GM12878 (cell line): ENCODE measurements around the gene MPPED1. TPM values are rescaled to one million over a fixed set of nuclear protein-coding genes. Genes with fewer than 3 reads are reported as not detected.

Experiments
- ATAC-seq: fragments of 200-7000 bp; cut with Tn5 transposase; 3 replicates; pipeline ENCODE4 v1.9.1; 2020; ENCODE audit warnings: mild to moderate bottlenecking, moderate library complexity
- BruUV-seq: library from RNA; stranded (reverse); fragments of 400-500 nt; replicated peaks from 2 replicates; lab custom pipeline; 2021; lab: Mats Ljungman, UMichigan
- CTCF ChIA-PET: fragments of 300-600 bp; sonication (Branson Sonifier 250); formaldehyde crosslinking; extraction: SDS; loops from one replicate; lab custom pipeline; 2021; ENCODE audit warnings: inconsistent platforms; lab: Yijun Ruan, JAX
- POLR2A ChIA-PET: fragments of 350-600 bp; formaldehyde crosslinking; extraction: SDS; loops from one replicate; lab custom pipeline; 2021; ENCODE audit warnings: inconsistent platforms; lab: Charles Lee
- RAD21 ChIA-PET: fragments of 300-600 bp; sonication (Branson Sonifier 250); formaldehyde crosslinking; loops from one replicate; lab custom pipeline; 2023; ENCODE audit warnings: antibody characterized with exemption; ENCODE audit not compliant: unreplicated experiment; lab: Charles Lee
- SMC1A ChIA-PET: fragments of 300-600 bp; sonication (Branson Sonifier 250); formaldehyde crosslinking; loops from one replicate; lab custom pipeline; 2023; ENCODE audit not compliant: unreplicated experiment, uncharacterized antibody; lab: Charles Lee
- DNase-seq: peaks from one replicate; pipeline ENCODE4 v3.0.0-alpha.2; 2011; ENCODE audit warnings: low read depth, low spot score
- FAIRE-seq: peaks from 3 replicates; lab custom pipeline; 2011; peaks lifted over from hg19 to GRCh38; lab: Jason Lieb, UNC
- H2AFZ ChIP-seq: 2 replicates; pipeline ENCODE4 v1.6.0; 2011; ENCODE audit warnings: low read depth, low read length, control low read depth; ENCODE audit not compliant: control insufficient read depth
- H3K27ac ChIP-seq: 2 replicates; pipeline ENCODE4 v1.5.1; 2011; ENCODE audit warnings: control low read depth; ENCODE audit not compliant: control insufficient read depth, insufficient read depth
- H3K27me3 ChIP-seq, 2 experiments: replicated peaks in 1 of 2; 2 replicates each; pipeline versions ENCODE4 v1.6.0 to v1.6.1; 2011; ENCODE audit warnings: low read length in 1 of 2; ENCODE audit not compliant: control insufficient read depth in 2 of 2, insufficient read depth in 2 of 2
- H3K36me3 ChIP-seq, 2 experiments: 2 replicates each; pipeline ENCODE4 v1.5.1; 2011; ENCODE audit warnings: low read length in 1 of 2; ENCODE audit not compliant: control insufficient read depth in 2 of 2, insufficient read depth in 2 of 2
- H3K4me1 ChIP-seq: 2 replicates; pipeline ENCODE4 v1.6.1; 2011; ENCODE audit warnings: mild to moderate bottlenecking, low read length, moderate library complexity, mixed read lengths; ENCODE audit not compliant: control insufficient read depth, insufficient read depth
- H3K4me2 ChIP-seq: 2 replicates; pipeline ENCODE4 v1.6.0; 2011; ENCODE audit warnings: control low read depth; ENCODE audit not compliant: control insufficient read depth, insufficient read depth
- H3K4me3 ChIP-seq: fragments of 200-600 bp; sonication (generic); 2 replicates; pipeline ENCODE4 v1.5.1; 2016
- H3K79me2 ChIP-seq: 2 replicates; pipeline ENCODE4 v1.6.0; 2011; ENCODE audit warnings: low read length; ENCODE audit not compliant: control insufficient read depth, insufficient read depth
- H3K9ac ChIP-seq: 2 replicates; pipeline ENCODE4 v1.8.0; 2011; ENCODE audit warnings: low read length, control low read depth, mixed read lengths; ENCODE audit not compliant: control insufficient read depth, insufficient read depth
- H3K9me3 ChIP-seq: replicated peaks from 3 replicates; pipeline ENCODE4 v1.5.1; 2011; ENCODE audit warnings: mild to moderate bottlenecking, low read length; ENCODE audit not compliant: control insufficient read depth, insufficient read depth
- H4K20me1 ChIP-seq: 2 replicates; pipeline ENCODE4 v1.6.0; 2011; ENCODE audit not compliant: control insufficient read depth, insufficient read depth
- ATF3 ChIP-seq: IDR thresholded peaks from 2 replicates; pipeline ENCODE4 v1.6.1; 2011; ENCODE audit warnings: low read depth, mild to moderate bottlenecking, low read length, moderate library complexity, borderline replicate concordance; ENCODE audit errors: extremely low read depth
- BCL3 ChIP-seq: IDR thresholded peaks from 2 replicates; pipeline ENCODE4 v1.6.1; 2011; ENCODE audit warnings: borderline replicate concordance, low read depth, mild to moderate bottlenecking, moderate library complexity, low read length; ENCODE audit not compliant: insufficient read depth, poor library complexity, severe bottlenecking
- BCLAF1 ChIP-seq: fragments of 450-650 bp; IDR thresholded peaks from 2 replicates; pipeline ENCODE4 v1.6.1; 2017; ENCODE audit warnings: antibody characterized with exemption, mild to moderate bottlenecking, moderate library complexity
- FOXM1 ChIP-seq: IDR thresholded peaks from 2 replicates; pipeline ENCODE4 v1.6.1; 2012; ENCODE audit warnings: low read depth, mild to moderate bottlenecking, inconsistent platforms, low read length, moderate library complexity
- IKZF1 ChIP-seq: fragments of 450-650 bp; conservative IDR thresholded peaks from 2 replicates; pipeline ENCODE4 v1.6.1; 2017; ENCODE audit warnings: antibody characterized with exemption, mild to moderate bottlenecking
- MTA2 ChIP-seq: fragments of 450-650 bp; IDR thresholded peaks from 2 replicates; pipeline ENCODE4 v1.6.1; 2016; ENCODE audit warnings: low read depth, mild to moderate bottlenecking, moderate library complexity
- MTA3 ChIP-seq: IDR thresholded peaks from 2 replicates; pipeline ENCODE4 v1.6.1; 2012; ENCODE audit warnings: low read length, inconsistent platforms, borderline replicate concordance
- POLR2A ChIP-seq: IDR thresholded peaks from 2 replicates; pipeline ENCODE4 v1.6.1; 2011; ENCODE audit warnings: low read depth, mild to moderate bottlenecking, low read length
- RUNX3 ChIP-seq: IDR thresholded peaks from 2 replicates; pipeline ENCODE4 v1.6.1; 2012; ENCODE audit warnings: low read length, inconsistent platforms
- WGBS: methylation state at CpG from one replicate; pipeline ENCODE4 v1.1.6; 2016; ENCODE audit warnings: low lambda C conversion rate; ENCODE audit not compliant: insufficient replicate concordance, insufficient coverage; ENCODE audit errors: missing lambda C conversion rate; 5-methylcytosine and 5-hydroxymethylcytosine counted together
- in situ Hi-C: fragments of 300-500 bp; cut with MboI; formaldehyde crosslinking; loops from 9 replicates; pipeline ENCODE4 v1.14.3; 2018; ENCODE audit warnings: mixed read lengths
- intact Hi-C: fragments of 100-400 bp; cut with micrococcal nuclease; formaldehyde crosslinking; loops from one replicate; pipeline ENCODE4 v1.14.2; 2022; ENCODE audit not compliant: unreplicated experiment
- polyA plus RNA-seq, 11 experiments: library from polyadenylated mRNA; depleted of rRNA in 4 of 11; unstranded in 6 of 11; stranded (reverse) in 5 of 11; fragments of >200 nt; fragmentation: Nextera tagmentation in 4 of 11; fragmentation: Illumina TruSeq in 1 of 11; extraction: Ambion mirVana in 4 of 11; extraction: Trizol in 1 of 11; gene quantifications; 1 replicate in 1 of 11; 2 replicates in 10 of 11; pipeline versions ENCODE4 v1.2.1 to v1.2.3, GENCODE V29; 2011 to 2016; ENCODE audit warnings: inconsistent platforms in 2 of 11, missing spikeins in 2 of 11, low read depth in 1 of 11
- total RNA-seq, 4 experiments: library from RNA; depleted of rRNA in 3 of 4; stranded (reverse); fragments of >200 nt in 3 of 4; fragmentation: Illumina TruSeq in 1 of 4; extraction: Trizol in 1 of 4; gene quantifications; 2 replicates each; pipeline versions ENCODE4 v1.2.1 to v1.2.3, GENCODE V29; 2013 to 2021

The MPPED1 gene
- total and polyA plus RNA-seq, 10 of the 15 experiments (the other 5 are each of a cell fraction or from before 2014, with no cell fraction given), result 0.11 TPM; not detected in 9

- in situ Hi-C loops, result no loop called here
- H3K27me3 ChIP-seq, result no peaks in the 10 kb centered on the region; a peak in 2 of 4 replicates
Observed at GRCh38 chr22:43429426-43429825, 17.6 kb downstream of the MPPED1 start.

More at GRCh38 chr22:43429426-43429825, 17.6 kb downstream of the MPPED1 start:
- WGBS, result 53% methylated on average over 5 of the region's 5 CpGs
- H3K4me1 ChIP-seq, result no peaks in the 10 kb centered on the region
- no TSS peak for BruUV-seq
- H3K27ac ChIP-seq, result no peak overlapping the region
- ATAC-seq (no peak), FAIRE-seq (no peak), DNase-seq (no peak)
- H2AFZ ChIP-seq, result no peak overlapping the region
- no peaks in the 10 kb centered on the region for H4K20me1 ChIP-seq
- ChIA-PET CTCF (interaction anchor here (0.7 kb wide), 1 partner anchor 791 kb away, joined by 3 read pairs; no protein-coding TSS in a partner anchor), RAD21 (no interaction called here), POLR2A (no interaction called here), SMC1A (no interaction called here)
- intact Hi-C loops, result no loop called here
- no peak overlapping the region for H3K4me2 ChIP-seq
- TF ChIP-seq IKZF1, result no peak
- no peak for TF ChIP-seq BCL3
- TF ChIP-seq BCLAF1, result no peak
- TF ChIP-seq POLR2A, result no peak
- no peak for TF ChIP-seq MTA3
- no peak for TF ChIP-seq MTA2
- no peak for TF ChIP-seq FOXM1
- no peak for TF ChIP-seq RUNX3
- TF ChIP-seq ATF3, result no peak
- H3K9ac ChIP-seq, result no peak overlapping the region
- H3K79me2 ChIP-seq, result no peaks in the 10 kb centered on the region
- no peaks in the 10 kb centered on the region for H3K9me3 ChIP-seq
- H3K36me3 ChIP-seq, result no peaks in the 10 kb centered on the region
- no peak overlapping the region for H3K4me3 ChIP-seq
